ENCODE measurements around the gene NUP93. TPM values are rescaled to one million over a fixed set of nuclear protein-coding genes. Genes with fewer than 3 reads are reported as not detected.

Gene NUP93
- total RNA-seq, 3 donors from 2014 or later: 29.4 to 48.8 (median 32.6) TPM

GRCh38 chr16:56743840-56744239 lies 13.9 kb downstream of the NUP93 start:
- Histone ChIP-seq H3K4me1 (peaks cover 0 to 5% of the 10 kb centered on the region in 2 donors), H3K36me3 (no peaks in the 10 kb centered on the region), H3K4me3 (no peak overlapping the region), H3K27me3 (no peaks in the 10 kb centered on the region), H3K9me3 (no peaks in the 10 kb centered on the region), H3K27ac (peak overlapping the region in 1 of 2 donors; percentile 4)
- intact Hi-C loops (cut with DNase I; ENCODE audit: low total_unique reads): no loop called here
- TF ChIP-seq POLR2A (IDR thresholded peaks at IDR 0.05) (no peak), POLR2AphosphoS5 (IDR thresholded peaks at IDR 0.05) (no peak)
- TF ChIP-seq, protein P1, sequence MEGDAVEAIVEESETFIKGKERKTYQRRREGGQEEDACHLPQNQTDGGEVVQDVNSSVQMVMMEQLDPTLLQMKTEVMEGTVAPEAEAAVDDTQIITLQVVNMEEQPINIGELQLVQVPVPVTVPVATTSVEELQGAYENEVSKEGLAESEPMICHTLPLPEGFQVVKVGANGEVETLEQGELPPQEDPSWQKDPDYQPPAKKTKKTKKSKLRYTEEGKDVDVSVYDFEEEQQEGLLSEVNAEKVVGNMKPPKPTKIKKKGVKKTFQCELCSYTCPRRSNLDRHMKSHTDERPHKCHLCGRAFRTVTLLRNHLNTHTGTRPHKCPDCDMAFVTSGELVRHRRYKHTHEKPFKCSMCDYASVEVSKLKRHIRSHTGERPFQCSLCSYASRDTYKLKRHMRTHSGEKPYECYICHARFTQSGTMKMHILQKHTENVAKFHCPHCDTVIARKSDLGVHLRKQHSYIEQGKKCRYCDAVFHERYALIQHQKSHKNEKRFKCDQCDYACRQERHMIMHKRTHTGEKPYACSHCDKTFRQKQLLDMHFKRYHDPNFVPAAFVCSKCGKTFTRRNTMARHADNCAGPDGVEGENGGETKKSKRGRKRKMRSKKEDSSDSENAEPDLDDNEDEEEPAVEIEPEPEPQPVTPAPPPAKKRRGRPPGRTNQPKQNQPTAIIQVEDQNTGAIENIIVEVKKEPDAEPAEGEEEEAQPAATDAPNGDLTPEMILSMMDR (IDR thresholded peaks at IDR 0.05): no peak
- DNase-seq (ENCODE audit: low spot score in 2 of 2): no peak

GRCh38 chr16:56744996-56745640 lies 15.2 kb downstream of the NUP93 start:
- Histone ChIP-seq H3K4me1 (peaks cover 0 to 5% of the 10 kb centered on the region in 2 donors), H3K36me3 (no peaks in the 10 kb centered on the region), H3K27ac (no peak overlapping the region), H3K27me3 (no peaks in the 10 kb centered on the region), H3K9me3 (no peaks in the 10 kb centered on the region), H3K4me3 (no peak overlapping the region)
- no peak for DNase-seq (ENCODE audit: low spot score in 2 of 2)
- intact Hi-C loops (cut with DNase I; ENCODE audit: low total_unique reads): no loop called here
- no peak for TF ChIP-seq POLR2A (IDR thresholded peaks at IDR 0.05)
- TF ChIP-seq, protein P1 (IDR thresholded peaks at IDR 0.05): no peak
- TF ChIP-seq POLR2AphosphoS5 (IDR thresholded peaks at IDR 0.05): no peak

GRCh38 chr16:56747486-56748045 lies 17.6 kb downstream of the NUP93 start:
- intact Hi-C loops (cut with DNase I; ENCODE audit: low total_unique reads): no loop called here
- H3K4me1 ChIP-seq: peaks cover 0 to 5% of the 10 kb centered on the region in 2 donors
- TF ChIP-seq POLR2AphosphoS5 (IDR thresholded peaks at IDR 0.05) (no peak), POLR2A (IDR thresholded peaks at IDR 0.05) (no peak)
- TF ChIP-seq, protein P1 (IDR thresholded peaks at IDR 0.05): no peak
- DNase-seq (ENCODE audit: low spot score in 2 of 2): no peak
- no peak overlapping the region for H3K4me3 ChIP-seq
- no peaks in the 10 kb centered on the region for H3K27me3 ChIP-seq
- no peaks in the 10 kb centered on the region for H3K9me3 ChIP-seq
- no peak overlapping the region for H3K27ac ChIP-seq
- no peaks in the 10 kb centered on the region for H3K36me3 ChIP-seq

GRCh38 chr16:56748191-56748590 lies 18.3 kb downstream of the NUP93 start:
- no peak for TF ChIP-seq POLR2AphosphoS5 (IDR thresholded peaks at IDR 0.05)
- TF ChIP-seq, protein P1 (IDR thresholded peaks at IDR 0.05): no peak
- no peak for DNase-seq (ENCODE audit: low spot score in 2 of 2)
- no peak overlapping the region for H3K4me3 ChIP-seq
- H3K9me3 ChIP-seq: no peaks in the 10 kb centered on the region
- H3K27me3 ChIP-seq: no peaks in the 10 kb centered on the region
- H3K4me1 ChIP-seq: peaks cover 0 to 5% of the 10 kb centered on the region in 2 donors
- intact Hi-C loops (cut with DNase I; ENCODE audit: low total_unique reads): no loop called here
- H3K36me3 ChIP-seq: no peaks in the 10 kb centered on the region
- H3K27ac ChIP-seq: no peak overlapping the region

GRCh38 chr16:56748826-56749225 lies 18.9 kb downstream of the NUP93 start:
- H3K4me3 ChIP-seq: no peak overlapping the region
- DNase-seq (ENCODE audit: low spot score in 2 of 2): no peak
- no peaks in the 10 kb centered on the region for H3K27me3 ChIP-seq
- peaks cover 0 to 2% of the 10 kb centered on the region in 2 donors for H3K4me1 ChIP-seq
- H3K9me3 ChIP-seq: no peaks in the 10 kb centered on the region
- TF ChIP-seq POLR2A (IDR thresholded peaks at IDR 0.05): no peak
- TF ChIP-seq, protein P1 (IDR thresholded peaks at IDR 0.05): no peak
- no peak for TF ChIP-seq POLR2AphosphoS5 (IDR thresholded peaks at IDR 0.05)
- H3K27ac ChIP-seq: no peak overlapping the region
- H3K36me3 ChIP-seq: no peaks in the 10 kb centered on the region
- intact Hi-C loops (cut with DNase I; ENCODE audit: low total_unique reads): no loop called here
